Measurements from ENCODE around the gene POU2F1.

- TF ChIP-seq ZNF558 (tag by site-specific recombination; IDR thresholded peaks at IDR 0.05), result no peak
- no peak for TF ChIP-seq CTCF (tag by site-specific recombination; IDR thresholded peaks at IDR 0.05)
- TF ChIP-seq PRDM4 (tag by site-specific recombination; IDR thresholded peaks at IDR 0.05), result no peak
- no peak for TF ChIP-seq ZNF549 (tag by site-specific recombination; IDR thresholded peaks at IDR 0.05)
- no peak for TF ChIP-seq ZNF202 (tag by site-specific recombination; IDR thresholded peaks at IDR 0.05; ENCODE audit: borderline replicate concordance)
- TF ChIP-seq REPIN1 (tag by site-specific recombination; IDR thresholded peaks at IDR 0.05; ENCODE audit: low read depth), result no peak
- TF ChIP-seq ZNF585B (tag by site-specific recombination; IDR thresholded peaks at IDR 0.05), result no peak
- no peak for TF ChIP-seq ZNF510 (tag by site-specific recombination; IDR thresholded peaks at IDR 0.05; ENCODE audit: insufficient replicate concordance)
- TF ChIP-seq ZNF670 (tag by site-specific recombination; IDR thresholded peaks at IDR 0.05; ENCODE audit: low read depth), result no peak
- TF ChIP-seq MYNN (tag by site-specific recombination; IDR thresholded peaks at IDR 0.05; ENCODE audit: borderline replicate concordance), result no peak
- TF ChIP-seq PRDM1 (tag by site-specific recombination; IDR thresholded peaks at IDR 0.05), result no peak
Observed at GRCh38 chr1:167456524-167456923, 235.8 kb downstream of the POU2F1 start.

All from HEK293 (cell line).